Stimulated activated CD8-positive, alpha-beta memory T cell treated with anti-CD3 and anti-CD28 coated beads, Interleukin-7, amount 100 ng/mL, for 48 hours (primary cell): ENCODE measurements around the gene CFTR.
"Not testable (repeated sequence)": the region's sequence is repeated elsewhere in the genome, so short reads cannot be mapped to it uniquely, and the experiment has no call there.

ENCODE experiments used
- DNase-seq, 2 donors: peaks; one replicate each; pipeline ENCODE4 v3.0.0-alpha.2; 2020; ENCODE audit warnings: low read depth in 1 of 2; ENCODE audit errors: extremely low read depth in 1 of 2

Gene CFTR

GRCh38 chr7:117479225-117480054 is at the start of gene CFTR:
TSS of gene CFTR (plus strand) at chr7:117480025. CDS start at chr7:117480095, 70 bp downstream.
- no peak for DNase-seq

- DNase-seq, result no peak
These were observed 44.3 kb upstream of the CFTR start for GRCh38 chr7:117435475-117436043.

DNA sequence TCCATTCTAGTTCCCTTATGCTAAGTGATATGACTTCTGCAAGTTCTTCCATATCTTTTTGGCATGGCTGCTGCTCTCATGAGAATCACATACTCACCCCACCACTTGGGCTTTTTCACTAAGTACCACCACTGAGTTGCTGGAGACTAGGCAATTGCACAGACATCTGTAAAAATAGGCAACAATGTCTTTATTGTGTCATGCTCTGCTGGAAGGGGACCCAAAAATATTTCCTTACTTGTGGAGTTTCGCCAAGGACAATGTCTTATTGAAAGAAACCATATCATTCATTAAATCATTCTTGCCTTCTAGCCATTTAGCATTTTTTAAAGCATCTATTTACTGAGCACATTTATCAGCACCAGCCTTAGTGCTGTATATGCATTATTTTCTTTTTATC is 35.2 kb upstream of the CFTR start:
- DNase-seq, result no peak

GRCh38 chr7:117445206-117445605 is 34.6 kb upstream of the CFTR start:
- DNase-seq, result no peak

GRCh38 chr7:117446220-117446815 is 33.5 kb upstream of the CFTR start:
- DNase-seq, result no peak

DNA sequence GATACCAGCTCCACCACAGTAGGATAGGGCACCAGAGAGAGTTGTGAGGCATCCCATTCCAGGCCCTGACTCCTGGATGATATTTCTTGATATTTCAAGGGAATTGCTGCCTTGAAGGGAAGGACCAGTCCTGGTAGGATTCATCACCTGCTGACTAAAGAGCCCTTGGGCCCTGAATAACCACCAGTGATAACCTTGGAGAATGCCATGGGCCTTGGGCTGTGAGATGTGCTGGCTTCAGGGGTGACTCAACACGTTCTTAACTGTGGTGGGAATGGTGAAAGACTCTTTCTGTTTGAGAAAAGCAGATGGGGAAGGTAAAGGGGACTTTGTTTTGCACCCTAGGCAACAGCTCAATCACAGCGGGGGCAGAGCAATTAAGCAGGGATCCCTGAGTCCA is 31.2 kb upstream of the CFTR start:
- DNase-seq, result no peak

GRCh38 chr7:117458977-117459583 is 20.7 kb upstream of the CFTR start:
- no peak for DNase-seq

- DNase-seq, result no peak
These were observed 20.1 kb upstream of the CFTR start for GRCh38 chr7:117459735-117460134.

- not testable (repeated sequence) for DNase-seq
These were observed 19.0 kb upstream of the CFTR start for GRCh38 chr7:117460815-117461214.

GRCh38 chr7:117468174-117468573 is 11.7 kb upstream of the CFTR start:
- no peak for DNase-seq

DNA sequence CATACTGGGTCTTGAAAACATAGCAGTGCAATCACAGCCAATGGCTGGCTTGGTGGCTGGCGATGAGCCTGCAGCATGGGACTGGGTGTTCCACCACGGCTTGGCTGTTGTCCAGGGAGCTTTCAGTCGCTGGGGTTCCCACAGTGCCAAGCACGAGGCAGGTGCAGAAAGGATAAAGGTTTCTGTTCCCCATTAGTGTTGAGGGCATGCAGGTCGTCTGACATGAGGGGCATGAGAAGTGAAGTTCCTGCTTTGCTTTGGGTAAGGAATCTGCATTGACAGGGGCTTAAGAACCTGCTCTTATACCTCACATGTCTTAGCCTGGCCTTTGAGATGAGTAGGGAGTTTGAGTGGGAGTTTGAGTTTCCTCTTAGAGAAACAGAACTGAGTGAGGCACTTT is 9.0 kb upstream of the CFTR start:
- no peak for DNase-seq

DNA sequence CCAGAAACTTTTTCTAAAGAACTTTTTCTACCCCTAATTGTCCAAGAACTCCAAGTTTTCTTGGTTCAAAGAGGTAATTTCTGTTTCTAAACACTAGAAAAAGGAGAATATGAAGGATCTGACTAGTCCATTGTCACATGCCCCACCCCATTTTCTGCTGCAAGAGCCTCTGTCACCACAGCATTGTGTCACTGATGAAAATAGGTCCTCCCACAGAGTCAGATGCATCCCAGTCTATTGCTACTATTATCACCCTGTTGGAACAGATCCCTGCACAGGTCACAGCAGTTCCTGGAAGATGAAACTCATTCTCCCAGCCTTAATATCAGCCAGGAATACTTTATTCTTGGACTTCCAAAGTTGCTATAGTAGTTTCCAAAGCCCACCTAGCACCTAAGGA is 7.5 kb upstream of the CFTR start:
- DNase-seq, result no peak

- DNase-seq, result no peak
These were observed 3.1 kb upstream of the CFTR start for GRCh38 chr7:117476557-117477215.

DNA sequence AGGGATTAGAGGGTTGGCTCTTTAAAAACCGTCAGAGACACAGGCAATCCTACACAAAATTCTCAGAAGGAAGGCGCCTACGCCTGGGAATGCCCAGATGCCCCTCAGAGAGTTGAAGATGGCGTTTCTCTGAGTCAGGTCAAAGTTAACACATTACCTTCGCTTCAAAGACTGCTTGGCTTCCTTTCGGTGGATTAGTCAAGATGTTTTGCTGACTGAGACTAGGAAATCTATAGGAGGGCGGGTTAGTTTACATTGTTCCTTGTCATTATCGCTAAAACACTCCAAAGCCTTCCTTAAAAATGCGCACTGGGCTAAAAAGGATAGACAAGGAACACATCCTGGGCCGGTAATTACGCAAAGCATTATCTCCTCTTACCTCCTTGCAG is 995 bp upstream of the CFTR start:
- DNase-seq, result no peak

- no peak for DNase-seq
These were observed 184 bp downstream of the CFTR start for GRCh38 chr7:117480055-117480362.

GRCh38 chr7:117480978-117481377 is 1.2 kb downstream of the CFTR start:
- no peak for DNase-seq

- DNase-seq, result no peak
These were observed 5.3 kb downstream of the CFTR start for GRCh38 chr7:117485118-117485620.

- DNase-seq, result no peak
These were observed 9.2 kb downstream of the CFTR start for GRCh38 chr7:117489016-117489415.

DNA sequence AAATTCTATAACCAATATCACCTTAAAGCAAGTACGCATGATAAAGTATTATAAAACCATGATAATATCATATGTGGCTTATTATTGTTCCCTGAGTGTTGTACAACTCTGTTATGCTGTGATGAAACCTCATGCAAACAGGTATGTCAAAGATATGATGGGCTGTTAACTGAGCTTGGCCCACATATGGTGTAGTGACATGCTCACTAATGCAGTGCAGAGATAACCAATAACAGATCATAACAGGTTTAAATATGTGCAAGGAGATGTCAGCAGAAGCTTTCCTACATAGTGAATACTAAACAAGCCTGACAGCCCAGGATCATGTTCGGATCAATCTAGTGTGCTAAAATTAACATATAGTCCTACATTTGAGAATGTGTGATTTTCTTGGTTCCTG is 9.6 kb downstream of the CFTR start:
- no peak for DNase-seq

GRCh38 chr7:117489911-117490310 is 10.1 kb downstream of the CFTR start:
- DNase-seq, result no peak

DNA sequence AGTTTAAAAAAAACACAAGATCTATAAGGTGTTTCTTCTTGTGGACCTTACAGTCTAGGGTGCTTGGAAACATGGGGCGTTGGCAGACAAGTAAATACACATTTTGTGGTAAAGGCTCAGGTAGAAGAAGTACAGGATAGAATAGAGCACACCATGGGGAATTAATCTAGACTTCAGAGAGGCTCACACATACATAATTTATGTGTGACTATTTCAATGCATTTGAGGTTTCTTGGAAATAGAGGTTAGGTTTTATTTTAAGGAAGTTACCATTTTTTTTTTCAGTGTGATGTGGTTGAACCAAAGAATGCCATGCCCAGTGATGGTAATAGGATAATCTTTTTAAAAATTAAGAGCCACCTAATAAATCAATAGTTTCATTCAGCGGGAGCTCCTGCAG is 12.8 kb downstream of the CFTR start:
- no peak for DNase-seq
